GM18498 (cell line): ENCODE results near the gene HMBS.

ENCODE experiments used
- ATAC-seq: cut with Tn5 transposase; IDR thresholded peaks from one replicate; pipeline ENCODE4 v1.9.1; 2021; ENCODE audit warnings: mild to moderate bottlenecking, moderate library complexity; ENCODE audit not compliant: unreplicated experiment

HMBS gene

GRCh38 chr11:119067371-119068222, 17.1 kb upstream of the HMBS start, which contains the start of gene VPS11:
TSS of gene VPS11 (plus strand) at chr11:119067818. CDS start at chr11:119067824, 6 bp downstream.
- ATAC-seq = peak; percentile 93

- no peak for ATAC-seq
These were observed 6.8 kb upstream of the HMBS start for GRCh38 chr11:119077839-119078238.

DNA sequence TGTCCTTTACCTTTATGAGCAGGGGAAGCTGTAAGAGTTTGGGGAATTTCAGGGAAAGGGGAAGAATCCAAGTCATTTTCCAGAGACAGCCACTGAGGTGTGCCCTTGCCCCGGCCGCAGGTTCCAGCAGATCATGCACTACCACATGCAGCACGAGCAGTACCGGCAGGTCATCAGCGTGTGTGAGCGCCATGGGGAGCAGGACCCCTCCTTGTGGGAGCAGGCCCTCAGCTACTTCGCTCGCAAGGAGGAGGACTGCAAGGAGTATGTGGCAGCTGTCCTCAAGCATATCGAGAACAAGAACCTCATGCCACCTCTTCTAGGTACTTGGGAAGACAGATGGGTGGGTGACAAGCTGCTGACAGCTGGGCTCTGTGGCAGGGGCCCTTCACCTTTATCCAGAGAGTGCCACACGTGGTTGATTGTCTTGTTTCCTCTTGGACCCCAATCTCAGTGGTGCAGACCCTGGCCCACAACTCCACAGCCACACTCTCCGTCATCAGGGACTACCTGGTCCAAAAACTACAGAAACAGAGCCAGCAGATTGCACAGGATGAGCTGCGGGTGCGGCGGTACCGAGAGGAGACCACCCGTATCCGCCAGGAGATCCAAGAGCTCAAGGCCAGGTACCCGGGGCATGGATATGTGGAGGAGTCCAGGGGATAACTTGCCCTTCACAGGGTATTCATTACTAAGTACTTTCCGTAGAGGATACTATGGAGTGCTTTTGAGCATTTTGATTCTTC, 5.8 kb upstream of the HMBS start:
- no peak for ATAC-seq

DNA sequence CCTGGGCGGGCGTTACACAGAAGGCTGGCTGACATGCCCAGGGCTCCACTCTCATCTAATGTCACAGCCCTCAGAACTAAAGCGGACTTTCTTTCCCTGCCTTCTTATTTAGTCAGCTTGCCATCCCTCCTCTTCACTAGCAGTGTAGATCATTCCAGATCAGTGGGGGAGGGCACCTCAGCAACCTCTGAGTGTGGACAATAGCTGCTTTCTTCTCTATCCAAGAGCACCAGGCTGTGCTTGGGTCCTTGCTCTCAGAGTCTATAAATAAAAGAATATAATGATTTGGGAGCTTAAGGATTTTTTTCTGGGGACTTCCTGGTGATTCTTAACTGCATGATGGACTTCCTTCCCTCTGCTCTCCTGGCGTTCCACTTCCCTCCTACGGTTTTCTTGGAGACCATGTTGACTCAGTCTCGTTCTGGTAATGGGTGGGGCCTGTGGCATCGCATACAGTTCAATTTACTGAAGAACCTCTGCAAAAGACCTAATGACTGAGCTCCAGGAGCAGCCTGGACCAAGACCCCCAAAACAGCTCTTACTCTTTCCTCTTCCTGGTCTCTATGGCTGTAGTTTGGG, 2.9 kb upstream of the HMBS start:
- no peak for ATAC-seq

DNA sequence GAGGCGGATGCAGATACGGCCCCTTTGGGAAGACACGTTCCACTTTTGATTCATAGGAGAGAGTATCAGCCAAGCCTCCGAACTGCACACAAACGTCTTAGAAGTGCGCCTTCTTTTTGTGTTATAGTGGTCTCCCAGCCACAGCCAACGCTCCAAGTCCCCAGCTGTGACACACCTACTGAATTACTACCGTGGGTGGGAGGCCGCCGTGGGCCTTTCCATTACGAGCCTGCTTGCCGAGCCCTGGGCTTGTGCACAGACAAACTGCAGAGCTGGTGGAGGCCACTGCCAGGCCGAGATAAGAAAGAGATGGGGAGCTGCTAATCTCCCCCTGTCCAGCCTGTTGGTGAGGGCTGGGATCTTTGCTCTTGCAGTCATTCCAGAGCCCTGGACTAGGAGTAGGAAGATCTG, 761 bp downstream of the HMBS start:
- ATAC-seq = peak; percentile 23

- ATAC-seq = no peak
These were observed 2.4 kb downstream of the HMBS start for GRCh38 chr11:119087123-119087522.

DNA sequence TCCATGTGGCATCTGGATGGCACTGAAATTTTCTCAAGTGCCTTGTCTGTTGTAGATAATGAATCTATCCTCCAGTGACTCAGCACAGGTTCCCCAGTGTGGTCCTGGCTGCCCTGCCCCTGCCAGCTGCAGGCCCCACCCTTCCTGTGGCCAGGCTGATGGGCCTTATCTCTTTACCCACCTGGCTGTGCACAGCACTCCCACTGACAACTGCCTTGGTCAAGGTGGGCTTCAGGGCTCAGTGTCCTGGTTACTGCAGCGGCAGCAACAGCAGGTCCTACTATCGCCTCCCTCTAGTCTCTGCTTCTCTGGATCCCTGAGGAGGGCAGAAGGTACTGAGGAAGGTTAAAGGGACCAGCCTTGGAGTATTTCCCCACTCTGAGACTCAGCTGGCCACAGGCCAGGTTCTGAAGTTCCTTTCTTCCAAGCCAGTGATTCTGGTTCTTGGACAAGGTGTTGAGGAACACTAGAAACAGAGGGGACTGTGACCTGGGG, 3.1 kb downstream of the HMBS start:
- ATAC-seq = no peak

GRCh38 chr11:119088406-119088805, 3.7 kb downstream of the HMBS start:
- no peak for ATAC-seq

- ATAC-seq = no peak
These were observed 4.6 kb downstream of the HMBS start for GRCh38 chr11:119089319-119089718.

DNA sequence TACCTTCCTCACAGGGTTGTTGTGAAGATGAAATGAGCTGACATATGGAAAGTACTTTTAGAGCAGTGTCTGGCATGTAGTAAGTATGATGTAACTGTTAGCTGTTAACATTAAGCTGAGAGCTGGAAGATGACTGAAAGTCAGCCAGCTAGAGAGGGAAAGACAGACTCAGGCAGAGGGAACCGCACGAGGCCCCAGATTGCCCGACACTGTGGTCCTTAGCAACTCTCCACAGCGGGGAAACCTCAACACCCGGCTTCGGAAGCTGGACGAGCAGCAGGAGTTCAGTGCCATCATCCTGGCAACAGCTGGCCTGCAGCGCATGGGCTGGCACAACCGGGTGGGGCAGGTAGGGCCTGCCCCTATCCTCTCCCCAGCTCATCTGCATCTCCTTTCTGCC, 6.5 kb downstream of the HMBS start:
- ATAC-seq = no peak

DNA sequence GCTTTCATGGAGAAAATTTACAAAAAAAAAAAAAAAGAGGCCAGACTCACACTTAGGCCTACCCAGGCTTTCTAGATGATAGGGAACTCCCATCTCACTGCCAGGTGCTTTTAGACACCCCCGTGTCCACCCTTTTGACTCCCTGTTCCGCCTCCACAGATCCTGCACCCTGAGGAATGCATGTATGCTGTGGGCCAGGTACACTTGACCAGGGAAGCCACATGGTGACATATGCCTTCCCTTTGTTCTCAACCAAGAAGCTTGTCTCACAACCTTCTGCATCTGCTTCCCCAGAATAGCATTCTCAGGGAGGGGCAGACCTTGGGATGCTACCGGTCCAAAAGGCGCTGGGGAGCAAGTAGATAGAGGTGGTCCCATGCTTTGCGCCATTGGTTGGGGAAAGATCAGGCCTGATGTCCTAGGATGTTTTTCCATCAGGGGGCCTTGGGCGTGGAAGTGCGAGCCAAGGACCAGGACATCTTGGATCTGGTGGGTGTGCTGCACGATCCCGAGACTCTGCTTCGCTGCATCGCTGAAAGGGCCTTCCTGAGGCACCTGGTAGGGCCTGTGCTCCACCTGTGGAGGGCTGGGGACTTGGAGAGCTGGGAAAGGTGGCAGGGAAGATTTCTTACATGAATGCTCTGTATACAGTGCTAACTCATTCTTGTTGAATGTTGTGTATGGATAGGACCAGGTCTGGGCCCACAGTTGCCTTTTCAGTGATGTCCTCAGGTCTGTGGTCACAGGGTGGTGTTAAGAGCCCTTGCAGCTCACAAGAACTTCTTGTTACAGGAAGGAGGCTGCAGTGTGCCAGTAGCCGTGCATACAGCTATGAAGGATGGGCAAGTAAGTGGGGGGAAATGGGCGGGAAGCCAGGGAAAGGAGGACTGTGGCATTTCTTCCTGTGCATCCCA, 7.5 kb downstream of the HMBS start:
- no peak for ATAC-seq

DNA sequence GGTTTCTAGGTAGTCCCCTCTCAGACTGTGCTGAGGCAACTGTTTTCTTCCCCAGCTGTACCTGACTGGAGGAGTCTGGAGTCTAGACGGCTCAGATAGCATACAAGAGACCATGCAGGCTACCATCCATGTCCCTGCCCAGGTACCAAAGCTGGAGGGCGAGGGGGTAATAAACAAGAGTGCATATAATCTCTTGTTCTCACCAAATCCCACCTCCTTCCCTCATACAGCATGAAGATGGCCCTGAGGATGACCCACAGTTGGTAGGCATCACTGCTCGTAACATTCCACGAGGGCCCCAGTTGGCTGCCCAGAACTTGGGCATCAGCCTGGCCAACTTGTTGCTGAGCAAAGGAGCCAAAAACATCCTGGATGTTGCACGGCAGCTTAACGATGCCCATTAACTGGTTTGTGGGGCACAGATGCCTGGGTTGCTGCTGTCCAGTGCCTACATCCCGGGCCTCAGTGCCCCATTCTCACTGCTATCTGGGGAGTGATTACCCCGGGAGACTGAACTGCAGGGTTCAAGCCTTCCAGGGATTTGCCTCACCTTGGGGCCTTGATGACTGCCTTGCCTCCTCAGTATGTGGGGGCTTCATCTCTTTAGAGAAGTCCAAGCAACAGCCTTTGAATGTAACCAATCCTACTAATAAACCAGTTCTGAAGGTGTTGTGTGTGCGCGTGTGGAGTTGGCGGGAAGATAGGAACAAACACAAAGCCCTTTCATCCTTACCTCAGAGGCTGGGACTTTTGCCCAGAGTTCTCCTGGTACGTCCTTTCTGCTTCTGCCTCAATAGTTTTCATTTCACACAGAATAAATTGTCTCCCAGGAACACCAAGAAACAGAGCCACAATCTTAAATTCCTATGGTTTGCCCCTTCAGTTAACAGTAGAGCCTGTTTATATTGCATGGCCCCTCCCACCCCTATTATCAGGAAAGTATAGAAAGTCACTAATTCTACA, 8.5 kb downstream of the HMBS start:
- ATAC-seq = no peak

- peak; percentile 16 for ATAC-seq
These were observed 9.5 kb downstream of the HMBS start for GRCh38 chr11:119093942-119094815.

- ATAC-seq = peak; percentile 49
These were observed 10.1 kb downstream of the HMBS start for GRCh38 chr11:119094816-119095065.

GRCh38 chr11:119095066-119095880, 10.6 kb downstream of the HMBS start:
- ATAC-seq = peak; percentile 86

GRCh38 chr11:119099711-119100110, 15.0 kb downstream of the HMBS start:
- no peak for ATAC-seq

DNA sequence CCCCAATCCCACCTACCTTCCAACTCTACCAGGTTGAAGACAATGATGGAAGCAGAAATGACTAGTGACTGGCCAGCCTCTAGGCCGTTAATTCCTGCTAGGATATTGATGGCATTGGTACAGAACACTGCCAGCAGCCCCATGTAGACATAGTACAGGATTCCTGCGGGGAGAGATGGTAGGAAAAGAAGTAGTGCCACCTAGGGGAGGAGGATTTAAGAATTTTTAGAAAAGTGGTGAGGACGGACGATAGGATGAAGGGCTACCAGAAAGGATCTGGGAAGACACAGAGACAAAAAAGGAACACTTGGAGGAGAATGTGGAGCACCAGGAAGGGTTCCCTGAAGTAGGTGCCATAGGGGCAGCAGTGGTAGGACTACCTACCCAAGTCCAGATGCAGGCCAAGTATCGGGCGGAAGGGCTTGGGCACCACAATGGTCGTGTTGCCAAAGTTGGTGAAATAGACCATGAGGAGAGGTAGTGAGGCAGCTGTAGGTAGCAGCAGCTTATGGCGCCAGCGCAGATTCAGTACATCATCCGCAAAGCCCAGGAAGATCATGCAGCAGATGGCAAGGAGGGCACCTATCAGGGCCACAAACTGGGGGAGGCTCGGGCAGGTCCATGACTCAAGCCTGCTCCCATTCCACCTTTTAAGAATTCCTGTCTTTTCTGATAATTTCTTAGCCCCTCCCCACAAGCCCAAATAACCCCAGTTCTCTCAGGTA, 15.7 kb downstream of the HMBS start:
- no peak for ATAC-seq
